Lower leg skin (tissue), 3 donors: ENCODE results near the gene OR2D2.

ENCODE experiments used
- POLR2A ChIP-seq, 2 donors: fragments of 450-650 bp; IDR thresholded peaks; one replicate each; pipeline ENCODE4 v1.6.1; 2016 to 2017; ENCODE audit warnings: antibody characterized with exemption in 2 of 2, mild to moderate bottlenecking in 1 of 2, moderate library complexity in 1 of 2
- TF ChIP-seq, protein P1 (sequence below), 3 donors: fragments of 450-650 bp; IDR thresholded peaks; one replicate each; pipeline ENCODE4 v1.5.1; 2016; ENCODE audit warnings: antibody characterized with exemption in 3 of 3, mild to moderate bottlenecking in 3 of 3, moderate library complexity in 2 of 3

- TF ChIP-seq, protein P1, sequence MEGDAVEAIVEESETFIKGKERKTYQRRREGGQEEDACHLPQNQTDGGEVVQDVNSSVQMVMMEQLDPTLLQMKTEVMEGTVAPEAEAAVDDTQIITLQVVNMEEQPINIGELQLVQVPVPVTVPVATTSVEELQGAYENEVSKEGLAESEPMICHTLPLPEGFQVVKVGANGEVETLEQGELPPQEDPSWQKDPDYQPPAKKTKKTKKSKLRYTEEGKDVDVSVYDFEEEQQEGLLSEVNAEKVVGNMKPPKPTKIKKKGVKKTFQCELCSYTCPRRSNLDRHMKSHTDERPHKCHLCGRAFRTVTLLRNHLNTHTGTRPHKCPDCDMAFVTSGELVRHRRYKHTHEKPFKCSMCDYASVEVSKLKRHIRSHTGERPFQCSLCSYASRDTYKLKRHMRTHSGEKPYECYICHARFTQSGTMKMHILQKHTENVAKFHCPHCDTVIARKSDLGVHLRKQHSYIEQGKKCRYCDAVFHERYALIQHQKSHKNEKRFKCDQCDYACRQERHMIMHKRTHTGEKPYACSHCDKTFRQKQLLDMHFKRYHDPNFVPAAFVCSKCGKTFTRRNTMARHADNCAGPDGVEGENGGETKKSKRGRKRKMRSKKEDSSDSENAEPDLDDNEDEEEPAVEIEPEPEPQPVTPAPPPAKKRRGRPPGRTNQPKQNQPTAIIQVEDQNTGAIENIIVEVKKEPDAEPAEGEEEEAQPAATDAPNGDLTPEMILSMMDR (IDR thresholded peaks at IDR 0.05) = no peak
- no peak for TF ChIP-seq POLR2A (IDR thresholded peaks at IDR 0.05)
These were observed 27.4 kb upstream of the OR2D2 start for GRCh38 chr11:6919698-6920097.
